ENCODE results near the gene SDHA.
"Not testable (repeated sequence)": the region's sequence is repeated elsewhere in the genome, so short reads cannot be mapped to it uniquely, and the experiment has no call there.

SDHA gene

GRCh38 chr5:206406-206805 lies 11.7 kb upstream of the SDHA start:
- H3K4me1 ChIP-seq (ENCODE audit: control insufficient read depth in 2 of 2, insufficient read depth in 2 of 2, low read length in 2 of 2), result no peaks in the 10 kb centered on the region
- H3K36me3 ChIP-seq (ENCODE audit: control insufficient read depth in 2 of 2, insufficient read depth in 2 of 2, low read length in 2 of 2), result peaks cover 9 to 22% of the 10 kb centered on the region in 2 donors
- no peak overlapping the region for H3K4me3 ChIP-seq (ENCODE audit: low read length in 2 of 2)
- H3K27ac ChIP-seq (ENCODE audit: low read depth in 2 of 2, low read length in 2 of 2), result no peak overlapping the region
- H3K9me3 ChIP-seq (ENCODE audit: control insufficient read depth in 2 of 2, low read length in 2 of 2), result no peaks in the 10 kb centered on the region
- H3K27me3 ChIP-seq (ENCODE audit: control insufficient read depth in 2 of 2, insufficient read depth in 2 of 2, low read length in 2 of 2), result no peaks in the 10 kb centered on the region
- no peak overlapping the region for H3K9ac ChIP-seq (ENCODE audit: low read depth in 1 of 2, low read length in 2 of 2)

DNA sequence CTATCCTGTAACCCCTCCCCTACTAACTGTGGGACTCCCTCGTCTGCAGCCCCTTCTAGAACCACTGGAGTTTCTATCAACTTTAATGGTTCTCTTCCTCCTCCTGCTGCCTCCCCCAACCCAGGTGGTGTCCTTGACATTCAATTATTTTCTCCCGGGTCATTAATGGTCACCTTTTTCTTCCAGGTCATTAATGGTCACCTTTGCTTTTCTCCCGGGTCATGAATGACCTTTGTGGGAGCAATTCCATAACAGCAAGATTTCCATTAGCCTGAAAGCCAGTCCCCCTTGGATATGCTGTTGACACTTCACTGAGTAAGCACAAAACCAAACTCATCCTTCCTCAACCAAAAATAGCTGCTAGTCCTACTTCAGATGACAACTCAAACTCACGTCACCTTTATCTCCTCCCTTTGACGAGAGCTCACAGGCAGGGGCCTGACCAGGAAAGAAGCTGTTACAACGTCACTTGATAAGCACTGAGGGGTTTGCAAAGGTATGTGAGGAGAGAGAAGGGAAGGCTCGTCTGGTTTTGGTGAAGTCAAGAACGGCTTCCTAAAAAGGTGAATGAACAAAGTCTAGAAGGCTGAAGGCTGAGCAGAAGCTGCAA lies 11.1 kb upstream of the SDHA start:
- H3K27me3 ChIP-seq (ENCODE audit: control insufficient read depth in 2 of 2, insufficient read depth in 2 of 2, low read length in 2 of 2), result no peaks in the 10 kb centered on the region
- H3K9ac ChIP-seq (ENCODE audit: low read depth in 1 of 2, low read length in 2 of 2), result no peak overlapping the region
- H3K4me3 ChIP-seq (ENCODE audit: low read length in 2 of 2), result no peak overlapping the region
- peaks cover 9 to 22% of the 10 kb centered on the region in 2 donors for H3K36me3 ChIP-seq (ENCODE audit: control insufficient read depth in 2 of 2, insufficient read depth in 2 of 2, low read length in 2 of 2)
- no peaks in the 10 kb centered on the region for H3K4me1 ChIP-seq (ENCODE audit: control insufficient read depth in 2 of 2, insufficient read depth in 2 of 2, low read length in 2 of 2)
- H3K9me3 ChIP-seq (ENCODE audit: control insufficient read depth in 2 of 2, low read length in 2 of 2), result no peaks in the 10 kb centered on the region
- no peak overlapping the region for H3K27ac ChIP-seq (ENCODE audit: low read depth in 2 of 2, low read length in 2 of 2)

DNA sequence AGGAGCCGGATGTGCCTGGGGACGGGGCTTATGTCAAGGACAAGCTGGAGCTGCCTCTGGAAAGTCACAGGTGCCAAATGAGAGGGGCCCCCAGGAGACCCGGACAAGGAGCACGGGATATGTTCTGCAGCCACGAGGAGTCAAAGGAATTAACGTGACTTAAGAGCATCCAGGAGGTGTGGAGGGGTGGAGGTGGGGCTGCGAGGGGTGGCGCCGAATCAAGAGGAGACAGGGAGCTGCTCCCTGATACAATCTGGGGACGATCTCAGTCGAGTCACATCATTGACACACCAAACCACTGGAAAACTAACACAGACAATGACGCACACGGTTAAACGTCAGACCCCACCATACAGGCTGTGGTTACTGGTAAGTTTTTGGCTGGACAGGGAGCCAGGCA lies 10.5 kb upstream of the SDHA start:
- Histone ChIP-seq H3K4me3 (ENCODE audit: low read length in 2 of 2) (no peak overlapping the region), H3K9me3 (ENCODE audit: control insufficient read depth in 2 of 2, low read length in 2 of 2) (no peaks in the 10 kb centered on the region), H3K9ac (ENCODE audit: low read depth in 1 of 2, low read length in 2 of 2) (no peak overlapping the region), H3K27ac (ENCODE audit: low read depth in 2 of 2, low read length in 2 of 2) (no peak overlapping the region), H3K4me1 (ENCODE audit: control insufficient read depth in 2 of 2, insufficient read depth in 2 of 2, low read length in 2 of 2) (no peaks in the 10 kb centered on the region), H3K27me3 (ENCODE audit: control insufficient read depth in 2 of 2, insufficient read depth in 2 of 2, low read length in 2 of 2) (no peaks in the 10 kb centered on the region), H3K36me3 (ENCODE audit: control insufficient read depth in 2 of 2, insufficient read depth in 2 of 2, low read length in 2 of 2) (peaks cover 9 to 22% of the 10 kb centered on the region in 2 donors)

DNA sequence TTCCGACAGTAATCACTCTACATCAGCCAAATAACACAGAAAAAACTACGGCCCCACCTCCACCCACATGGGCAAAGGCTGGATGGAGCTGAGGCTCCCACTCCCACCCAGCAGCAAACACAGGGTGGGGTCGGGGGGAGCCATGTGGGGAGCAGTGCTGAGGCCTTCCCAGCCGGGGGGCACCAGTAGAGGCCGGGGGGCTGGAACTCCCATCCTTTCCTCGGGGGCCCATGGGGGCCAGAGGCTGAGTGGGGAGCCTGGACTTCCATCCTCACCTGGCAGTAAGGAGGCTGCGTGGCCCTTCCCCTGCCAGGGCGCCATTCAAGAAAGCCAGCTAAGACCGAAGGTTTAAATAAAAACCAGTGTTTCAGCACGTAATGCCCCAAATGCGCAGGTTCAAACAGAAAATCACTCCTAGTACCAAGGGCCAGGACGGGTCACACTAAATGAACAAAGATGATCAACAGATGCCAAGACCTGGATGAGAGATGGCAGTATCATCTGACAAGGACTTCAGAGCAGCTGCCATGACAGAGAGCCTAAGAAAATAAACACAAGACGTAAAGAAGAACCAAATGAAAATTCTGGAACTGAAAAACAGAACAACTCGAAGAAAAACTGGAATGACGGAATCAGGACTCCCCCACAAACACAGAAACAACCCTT lies 9.5 kb upstream of the SDHA start:
- Histone ChIP-seq H3K4me3 (ENCODE audit: low read length in 2 of 2) (no peak overlapping the region), H3K9me3 (ENCODE audit: control insufficient read depth in 2 of 2, low read length in 2 of 2) (no peaks in the 10 kb centered on the region), H3K4me1 (ENCODE audit: control insufficient read depth in 2 of 2, insufficient read depth in 2 of 2, low read length in 2 of 2) (no peaks in the 10 kb centered on the region), H3K27me3 (ENCODE audit: control insufficient read depth in 2 of 2, insufficient read depth in 2 of 2, low read length in 2 of 2) (no peaks in the 10 kb centered on the region), H3K9ac (ENCODE audit: low read depth in 1 of 2, low read length in 2 of 2) (no peak overlapping the region), H3K36me3 (ENCODE audit: control insufficient read depth in 2 of 2, insufficient read depth in 2 of 2, low read length in 2 of 2) (peaks cover 9 to 20% of the 10 kb centered on the region in 2 donors), H3K27ac (ENCODE audit: low read depth in 2 of 2, low read length in 2 of 2) (no peak overlapping the region)

DNA sequence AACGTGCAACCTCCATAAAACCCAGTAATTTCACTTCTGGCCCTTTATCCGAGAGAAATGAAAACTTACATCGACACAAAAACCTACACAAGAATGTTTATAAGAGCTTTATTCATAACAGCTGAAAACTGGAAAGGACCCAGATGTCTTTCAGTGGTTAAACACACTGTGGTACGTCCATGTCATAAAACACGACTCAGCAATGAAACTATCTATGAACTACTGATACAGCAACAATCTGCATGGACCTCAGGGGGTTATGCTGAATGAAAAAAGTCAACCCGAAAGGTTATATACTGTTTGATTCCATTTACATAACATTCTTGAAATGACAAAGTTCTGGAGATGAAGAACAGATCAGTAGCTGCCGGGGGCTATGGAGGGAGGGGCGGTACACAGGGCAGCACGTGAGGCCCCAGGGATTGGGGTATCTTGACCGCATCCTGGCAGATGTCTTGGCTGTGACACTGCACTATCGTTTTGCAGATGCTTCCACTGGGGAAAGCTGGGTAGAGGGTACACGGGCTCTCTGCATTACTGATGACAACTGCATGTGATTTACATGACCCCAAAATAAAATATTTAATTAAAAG lies 4.2 kb upstream of the SDHA start:
- Histone ChIP-seq H3K9ac (ENCODE audit: low read depth in 1 of 2, low read length in 2 of 2) (no peak overlapping the region), H3K36me3 (ENCODE audit: control insufficient read depth in 2 of 2, insufficient read depth in 2 of 2, low read length in 2 of 2) (peaks cover 0 to 4% of the 10 kb centered on the region in 2 donors), H3K4me3 (ENCODE audit: low read length in 2 of 2) (no peak overlapping the region), H3K4me1 (ENCODE audit: control insufficient read depth in 2 of 2, insufficient read depth in 2 of 2, low read length in 2 of 2) (peaks cover 0 to 2% of the 10 kb centered on the region in 2 donors), H3K27me3 (ENCODE audit: control insufficient read depth in 2 of 2, insufficient read depth in 2 of 2, low read length in 2 of 2) (no peaks in the 10 kb centered on the region), H3K27ac (ENCODE audit: low read depth in 2 of 2, low read length in 2 of 2) (no peak overlapping the region), H3K9me3 (ENCODE audit: control insufficient read depth in 2 of 2, low read length in 2 of 2) (no peaks in the 10 kb centered on the region)

DNA sequence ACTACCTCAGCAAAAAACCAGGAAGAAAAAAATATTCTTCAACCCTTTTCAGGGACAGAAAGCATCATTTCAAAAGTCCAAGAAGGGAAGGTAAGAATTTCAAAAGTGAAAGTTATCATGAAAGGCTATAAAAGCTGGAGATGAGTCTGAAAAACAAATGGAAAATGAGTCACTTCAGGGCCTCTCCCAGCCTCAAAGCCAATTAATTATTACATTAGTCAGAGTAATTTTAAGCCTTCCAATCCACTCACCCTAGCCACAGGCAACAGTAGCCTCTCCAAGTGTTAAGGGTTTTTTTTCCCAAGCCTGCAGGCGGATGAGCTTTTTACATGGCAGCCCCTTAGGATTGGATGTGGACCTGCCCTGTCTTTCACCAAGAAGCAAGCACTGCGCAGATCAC lies 2.9 kb upstream of the SDHA start:
- not testable (repeated sequence) for H3K9me3 ChIP-seq (ENCODE audit: control insufficient read depth in 2 of 2, low read length in 2 of 2); H3K27me3 ChIP-seq (ENCODE audit: control insufficient read depth in 2 of 2, insufficient read depth in 2 of 2, low read length in 2 of 2); H3K4me3 ChIP-seq (ENCODE audit: low read length in 2 of 2); H3K9ac ChIP-seq (ENCODE audit: low read depth in 1 of 2, low read length in 2 of 2); H3K27ac ChIP-seq (ENCODE audit: low read depth in 2 of 2, low read length in 2 of 2); H3K4me1 ChIP-seq (ENCODE audit: control insufficient read depth in 2 of 2, insufficient read depth in 2 of 2, low read length in 2 of 2); H3K36me3 ChIP-seq (ENCODE audit: control insufficient read depth in 2 of 2, insufficient read depth in 2 of 2, low read length in 2 of 2)

DNA sequence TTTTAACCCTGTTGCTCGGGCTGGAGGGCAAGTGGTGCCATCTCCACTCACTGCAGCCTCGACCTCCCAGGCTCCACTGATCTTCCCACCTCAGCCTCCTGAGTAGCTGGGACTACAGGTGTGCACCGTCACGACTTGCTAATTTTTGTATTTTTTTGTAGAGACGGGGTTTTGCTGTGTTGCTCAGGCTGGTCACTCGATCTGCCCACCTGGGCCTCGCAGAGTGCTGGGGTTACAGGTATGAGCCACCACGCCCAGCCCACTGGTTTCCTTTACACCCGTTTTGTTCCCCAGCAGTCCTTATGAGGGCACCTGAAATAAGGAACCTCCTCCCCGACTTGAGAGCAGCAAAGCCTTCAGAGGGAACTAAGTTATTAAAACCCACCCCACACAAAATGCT lies 2.0 kb upstream of the SDHA start:
- not testable (repeated sequence) for H3K9me3 ChIP-seq (ENCODE audit: control insufficient read depth in 2 of 2, low read length in 2 of 2); H3K27ac ChIP-seq (ENCODE audit: low read depth in 2 of 2, low read length in 2 of 2); H3K36me3 ChIP-seq (ENCODE audit: control insufficient read depth in 2 of 2, insufficient read depth in 2 of 2, low read length in 2 of 2); H3K4me3 ChIP-seq (ENCODE audit: low read length in 2 of 2); H3K9ac ChIP-seq (ENCODE audit: low read depth in 1 of 2, low read length in 2 of 2); H3K4me1 ChIP-seq (ENCODE audit: control insufficient read depth in 2 of 2, insufficient read depth in 2 of 2, low read length in 2 of 2); H3K27me3 ChIP-seq (ENCODE audit: control insufficient read depth in 2 of 2, insufficient read depth in 2 of 2, low read length in 2 of 2)

DNA sequence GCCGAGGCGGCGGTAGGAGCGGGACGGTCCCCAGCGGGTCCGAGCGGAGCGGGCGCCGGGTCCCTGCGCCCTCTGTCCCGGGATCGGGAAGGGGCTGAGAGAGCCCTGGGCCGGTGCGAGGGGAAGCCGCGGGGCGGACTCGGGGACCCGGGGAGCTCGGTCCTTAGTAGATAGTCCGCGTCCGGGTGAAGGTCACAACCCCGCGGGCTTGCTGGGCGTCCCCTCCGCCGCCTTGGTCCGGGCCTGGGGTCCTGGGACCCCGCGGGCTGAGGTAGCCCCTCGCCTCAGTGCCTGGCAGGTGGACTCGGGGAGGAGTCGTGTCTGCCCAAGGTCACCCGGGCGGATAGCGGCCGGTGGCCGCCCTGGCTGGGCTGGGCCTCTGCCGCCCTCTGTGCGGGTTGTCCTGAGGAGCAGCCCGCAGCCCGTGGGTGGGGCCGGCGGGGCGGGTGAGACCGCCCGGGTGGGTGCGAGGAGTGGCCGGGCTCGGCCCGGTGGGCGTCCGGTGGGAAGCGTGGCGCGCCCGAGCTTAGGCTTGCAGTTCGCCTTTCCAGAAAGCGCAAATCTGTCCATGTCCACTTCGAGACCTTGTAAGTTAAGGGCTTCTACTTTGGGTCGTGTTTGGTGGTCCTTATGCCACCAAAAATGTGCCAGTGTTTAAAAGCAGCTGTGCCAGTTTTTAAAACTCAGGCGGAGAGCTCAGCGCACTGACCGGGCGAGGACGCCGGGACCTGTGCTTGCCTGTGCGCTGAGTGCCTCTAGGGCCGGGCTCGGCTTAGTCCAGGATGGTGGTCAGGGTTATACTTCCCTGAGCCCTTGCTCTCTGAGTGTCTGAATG lies 554 bp downstream of the SDHA start:
- Histone ChIP-seq H3K27me3 (ENCODE audit: control insufficient read depth in 2 of 2, insufficient read depth in 2 of 2, low read length in 2 of 2) (no peaks in the 10 kb centered on the region), H3K4me1 (ENCODE audit: control insufficient read depth in 2 of 2, insufficient read depth in 2 of 2, low read length in 2 of 2) (peaks cover 7 to 8% of the 10 kb centered on the region in 2 donors), H3K27ac (ENCODE audit: low read depth in 2 of 2, low read length in 2 of 2) (peak overlapping the region; percentile 84 to 87), H3K4me3 (ENCODE audit: low read length in 2 of 2) (peak overlapping the region; percentile 78 to 87), H3K9ac (ENCODE audit: low read depth in 1 of 2, low read length in 2 of 2) (peak overlapping the region; percentile 72 to 95), H3K9me3 (ENCODE audit: control insufficient read depth in 2 of 2, low read length in 2 of 2) (no peaks in the 10 kb centered on the region), H3K36me3 (ENCODE audit: control insufficient read depth in 2 of 2, insufficient read depth in 2 of 2, low read length in 2 of 2) (peaks cover under 1 to 6% of the 10 kb centered on the region in 2 donors)

GRCh38 chr5:219460-219863 lies 1.3 kb downstream of the SDHA start:
- H3K27me3 ChIP-seq (ENCODE audit: control insufficient read depth in 2 of 2, insufficient read depth in 2 of 2, low read length in 2 of 2), result no peaks in the 10 kb centered on the region
- H3K4me1 ChIP-seq (ENCODE audit: control insufficient read depth in 2 of 2, insufficient read depth in 2 of 2, low read length in 2 of 2), result peaks cover 7 to 8% of the 10 kb centered on the region in 2 donors
- no peaks in the 10 kb centered on the region for H3K9me3 ChIP-seq (ENCODE audit: control insufficient read depth in 2 of 2, low read length in 2 of 2)
- H3K27ac ChIP-seq (ENCODE audit: low read depth in 2 of 2, low read length in 2 of 2), result peak overlapping the region; percentile 84 to 87
- peaks cover 7 to 12% of the 10 kb centered on the region in 2 donors for H3K36me3 ChIP-seq (ENCODE audit: control insufficient read depth in 2 of 2, insufficient read depth in 2 of 2, low read length in 2 of 2)
- H3K9ac ChIP-seq (ENCODE audit: low read depth in 1 of 2, low read length in 2 of 2), result peak overlapping the region; percentile 82 to 95
- H3K4me3 ChIP-seq (ENCODE audit: low read length in 2 of 2), result peak overlapping the region; percentile 78 to 87

- H3K9ac ChIP-seq (ENCODE audit: low read depth in 1 of 2, low read length in 2 of 2), result peak overlapping the region; percentile 82 to 95
- no peaks in the 10 kb centered on the region for H3K27me3 ChIP-seq (ENCODE audit: control insufficient read depth in 2 of 2, insufficient read depth in 2 of 2, low read length in 2 of 2)
- H3K4me1 ChIP-seq (ENCODE audit: control insufficient read depth in 2 of 2, insufficient read depth in 2 of 2, low read length in 2 of 2), result peaks cover 7 to 8% of the 10 kb centered on the region in 2 donors
- H3K27ac ChIP-seq (ENCODE audit: low read depth in 2 of 2, low read length in 2 of 2), result peak overlapping the region; percentile 84 to 87
- H3K36me3 ChIP-seq (ENCODE audit: control insufficient read depth in 2 of 2, insufficient read depth in 2 of 2, low read length in 2 of 2), result peaks cover 12 to 18% of the 10 kb centered on the region in 2 donors
- H3K9me3 ChIP-seq (ENCODE audit: control insufficient read depth in 2 of 2, low read length in 2 of 2), result no peaks in the 10 kb centered on the region
- peak overlapping the region; percentile 78 to 87 for H3K4me3 ChIP-seq (ENCODE audit: low read length in 2 of 2)
These were observed 1.9 kb downstream of the SDHA start for GRCh38 chr5:219991-220390.

Data from mucosa of rectum (tissue), 2 donors.